CD4-positive, alpha-beta memory T cell (primary cell): ENCODE results near the gene RAC3. TPM values are rescaled to one million over a fixed set of nuclear protein-coding genes. Genes with fewer than 3 reads are reported as not detected.

Source experiments
- polyA plus RNA-seq, 2 donors: library from polyadenylated mRNA; unstranded; fragments of 300-500 nt; fragmentation: Illumina TruSeq; gene quantifications; one replicate each; pipeline ENCODE4 v1.2.3, GENCODE V29; 2021
- total RNA-seq, 2 experiments: library from RNA; stranded (reverse); gene quantifications; one replicate each; pipeline ENCODE4 v1.2.3, GENCODE V29; 2021

Gene RAC3
- total and polyA plus RNA-seq, 4 experiments from 2014 or later: 0.44 to 2.3 (median 0.86) TPM; not detected in 1

Other genes starting within 250 kb of the RAC3 start
- not detected for gene GCGR, start 227.5 kb upstream of the RAC3 start, total RNA-seq
- gene GCGR, start 227.5 kb upstream of the RAC3 start, polyA plus RNA-seq: not detected
- gene MCRIP1, start 198.4 kb upstream of the RAC3 start, total RNA-seq: 10 to 100 TPM; 65.8 to 71.0 TPM
- gene MCRIP1, start 198.4 kb upstream of the RAC3 start, polyA plus RNA-seq: 10 to 100 TPM; 66.7 to 87.2 TPM
- not detected for gene PPP1R27, start 196.6 kb upstream of the RAC3 start, total RNA-seq
- gene PPP1R27, start 196.6 kb upstream of the RAC3 start, polyA plus RNA-seq: under 1 TPM in 1 of 2 donors, not detected in 1; 0.18 TPM
- 100 to 1,000 TPM; 392 to 409 TPM for gene P4HB, start 171.1 kb upstream of the RAC3 start, total RNA-seq
- gene P4HB, start 171.1 kb upstream of the RAC3 start, polyA plus RNA-seq: 100 to 1,000 TPM; 272 to 339 TPM
- gene ARHGDIA, start 160.3 kb upstream of the RAC3 start, total RNA-seq: 100 to 1,000 TPM; 380 to 382 TPM
- 100 to 1,000 TPM in 1 of 2 donors, 10 to 100 TPM in 1; 84.8 to 205 TPM for gene ARHGDIA, start 160.3 kb upstream of the RAC3 start, polyA plus RNA-seq
- 10 to 100 TPM; 47.2 to 47.7 TPM for gene ALYREF, start 140.1 kb upstream of the RAC3 start, total RNA-seq
- gene ALYREF, start 140.1 kb upstream of the RAC3 start, polyA plus RNA-seq: 10 to 100 TPM; 23.3 to 50.8 TPM
- 10 to 100 TPM; 53.8 to 57.0 TPM for gene ANAPC11, start 140.0 kb upstream of the RAC3 start, total RNA-seq
- 100 to 1,000 TPM; 262 to 267 TPM for gene ANAPC11, start 140.0 kb upstream of the RAC3 start, polyA plus RNA-seq
- gene NPB, start 129.4 kb upstream of the RAC3 start, total RNA-seq: under 1 TPM; 0.61 to 0.79 TPM
- gene NPB, start 129.4 kb upstream of the RAC3 start, polyA plus RNA-seq: not detected
- 10 to 100 TPM; 43.5 to 48.3 TPM for gene PCYT2, start 120.3 kb upstream of the RAC3 start, total RNA-seq
- 10 to 100 TPM; 27.8 to 30.3 TPM for gene PCYT2, start 120.3 kb upstream of the RAC3 start, polyA plus RNA-seq
- gene SIRT7, start 113.5 kb upstream of the RAC3 start, total RNA-seq: 10 to 100 TPM; 87.8 to 91.9 TPM
- 10 to 100 TPM; 31.5 to 45.0 TPM for gene SIRT7, start 113.5 kb upstream of the RAC3 start, polyA plus RNA-seq
- gene MAFG, start 103.9 kb upstream of the RAC3 start, total RNA-seq: 10 to 100 TPM; 16.0 to 16.3 TPM
- gene MAFG, start 103.9 kb upstream of the RAC3 start, polyA plus RNA-seq: 1 to 10 TPM; 2.1 to 3.5 TPM
- 1 to 10 TPM in 1 of 2 experiments, under 1 TPM in 1; 0.64 to 1.1 TPM for gene PYCR1, start 94.4 kb upstream of the RAC3 start, total RNA-seq
- 1 to 10 TPM in 1 of 2 donors, under 1 TPM in 1; 0.54 to 3.1 TPM for gene PYCR1, start 94.4 kb upstream of the RAC3 start, polyA plus RNA-seq
- not detected for gene MYADML2, start 84.4 kb upstream of the RAC3 start, total RNA-seq
- not detected for gene MYADML2, start 84.4 kb upstream of the RAC3 start, polyA plus RNA-seq
- not detected for gene NOTUM, start 70.5 kb upstream of the RAC3 start, total RNA-seq
- gene NOTUM, start 70.5 kb upstream of the RAC3 start, polyA plus RNA-seq: not detected
- 10 to 100 TPM; 40.4 to 40.6 TPM for gene ASPSCR1, start 54.0 kb upstream of the RAC3 start, total RNA-seq
- gene ASPSCR1, start 54.0 kb upstream of the RAC3 start, polyA plus RNA-seq: 10 to 100 TPM; 25.1 to 36.7 TPM
- gene CENPX, start 8.8 kb upstream of the RAC3 start, total RNA-seq: 10 to 100 TPM; 33.4 to 35.4 TPM
- 10 to 100 TPM; 37.9 to 70.8 TPM for gene CENPX, start 8.8 kb upstream of the RAC3 start, polyA plus RNA-seq
- 10 to 100 TPM; 18.0 to 18.7 TPM for gene LRRC45, start 8.4 kb upstream of the RAC3 start, total RNA-seq
- 1 to 10 TPM; 5.7 to 8.2 TPM for gene LRRC45, start 8.4 kb upstream of the RAC3 start, polyA plus RNA-seq
- 10 to 100 TPM; 65.9 to 68.2 TPM for gene DCXR, start 6.0 kb downstream of the RAC3 start, total RNA-seq
- 100 to 1,000 TPM; 118 to 164 TPM for gene DCXR, start 6.0 kb downstream of the RAC3 start, polyA plus RNA-seq
- gene RFNG, start 20.1 kb downstream of the RAC3 start, total RNA-seq: 10 to 100 TPM; 37.6 to 44.0 TPM
- gene RFNG, start 20.1 kb downstream of the RAC3 start, polyA plus RNA-seq: 1 to 10 TPM; 6.2 to 8.2 TPM
- gene GPS1, start 20.2 kb downstream of the RAC3 start, total RNA-seq: 10 to 100 TPM; 85.1 to 89.0 TPM
- gene GPS1, start 20.2 kb downstream of the RAC3 start, polyA plus RNA-seq: 100 to 1,000 TPM; 139 to 148 TPM
- 100 to 1,000 TPM; 139 to 141 TPM for gene DUS1L, start 34.1 kb downstream of the RAC3 start, total RNA-seq
- 100 to 1,000 TPM in 1 of 2 donors, 10 to 100 TPM in 1; 48.1 to 138 TPM for gene DUS1L, start 34.1 kb downstream of the RAC3 start, polyA plus RNA-seq
- gene FASN, start 66.6 kb downstream of the RAC3 start, total RNA-seq: 10 to 100 TPM; 26.5 to 27.7 TPM
- 1 to 10 TPM in 1 of 2 donors, under 1 TPM in 1; 0.03 to 3.5 TPM for gene FASN, start 66.6 kb downstream of the RAC3 start, polyA plus RNA-seq
- 10 to 100 TPM; 80.5 to 88.7 TPM for gene CCDC57, start 181.2 kb downstream of the RAC3 start, total RNA-seq
- gene CCDC57, start 181.2 kb downstream of the RAC3 start, polyA plus RNA-seq: 10 to 100 TPM; 41.6 to 43.6 TPM
- 10 to 100 TPM; 30.3 to 31.4 TPM for gene SLC16A3, start 197.4 kb downstream of the RAC3 start, total RNA-seq
- gene SLC16A3, start 197.4 kb downstream of the RAC3 start, polyA plus RNA-seq: 1 to 10 TPM; 1.4 to 5.6 TPM
- gene CSNK1D, start 242.0 kb downstream of the RAC3 start, total RNA-seq: 100 to 1,000 TPM; 182 TPM
- gene CSNK1D, start 242.0 kb downstream of the RAC3 start, polyA plus RNA-seq: 10 to 100 TPM; 31.6 to 77.2 TPM